GM12873 (cell line): Measurements from ENCODE around the gene NFKBIL1.

ENCODE experiments used
- CTCF ChIP-seq: IDR thresholded peaks from 2 replicates; pipeline ENCODE4 v1.5.1; 2012; ENCODE audit warnings: low read depth, mild to moderate bottlenecking, moderate library complexity, low read length, control low read depth; ENCODE audit not compliant: insufficient read depth; ENCODE audit errors: missing control alignments

NFKBIL1 gene

DNA sequence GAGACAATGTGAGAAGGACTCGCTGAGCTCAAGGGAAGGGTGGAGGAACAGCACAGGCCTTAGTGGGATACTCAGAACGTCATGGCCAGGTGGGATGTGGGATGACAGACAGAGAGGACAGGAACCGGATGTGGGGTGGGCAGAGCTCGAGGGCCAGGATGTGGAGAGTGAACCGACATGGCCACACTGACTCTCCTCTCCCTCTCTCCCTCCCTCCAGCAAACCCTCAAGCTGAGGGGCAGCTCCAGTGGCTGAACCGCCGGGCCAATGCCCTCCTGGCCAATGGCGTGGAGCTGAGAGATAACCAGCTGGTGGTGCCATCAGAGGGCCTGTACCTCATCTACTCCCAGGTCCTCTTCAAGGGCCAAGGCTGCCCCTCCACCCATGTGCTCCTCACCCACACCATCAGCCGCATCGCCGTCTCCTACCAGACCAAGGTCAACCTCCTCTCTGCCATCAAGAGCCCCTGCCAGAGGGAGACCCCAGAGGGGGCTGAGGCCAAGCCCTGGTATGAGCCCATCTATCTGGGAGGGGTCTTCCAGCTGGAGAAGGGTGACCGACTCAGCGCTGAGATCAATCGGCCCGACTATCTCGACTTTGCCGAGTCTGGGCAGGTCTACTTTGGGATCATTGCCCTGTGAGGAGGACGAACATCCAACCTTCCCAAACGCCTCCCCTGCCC lies 29.6 kb downstream of the NFKBIL1 start:
- TF ChIP-seq CTCF, result no peak

DNA sequence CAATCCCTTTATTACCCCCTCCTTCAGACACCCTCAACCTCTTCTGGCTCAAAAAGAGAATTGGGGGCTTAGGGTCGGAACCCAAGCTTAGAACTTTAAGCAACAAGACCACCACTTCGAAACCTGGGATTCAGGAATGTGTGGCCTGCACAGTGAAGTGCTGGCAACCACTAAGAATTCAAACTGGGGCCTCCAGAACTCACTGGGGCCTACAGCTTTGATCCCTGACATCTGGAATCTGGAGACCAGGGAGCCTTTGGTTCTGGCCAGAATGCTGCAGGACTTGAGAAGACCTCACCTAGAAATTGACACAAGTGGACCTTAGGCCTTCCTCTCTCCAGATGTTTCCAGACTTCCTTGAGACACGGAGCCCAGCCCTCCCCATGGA lies 30.2 kb downstream of the NFKBIL1 start:
- TF ChIP-seq CTCF, result no peak

GRCh38 chr6:31578184-31579118 lies 31.0 kb downstream of the NFKBIL1 start:
- TF ChIP-seq CTCF, result no peak

GRCh38 chr6:31579119-31579505 lies 31.7 kb downstream of the NFKBIL1 start:
- TF ChIP-seq CTCF, result no peak

DNA sequence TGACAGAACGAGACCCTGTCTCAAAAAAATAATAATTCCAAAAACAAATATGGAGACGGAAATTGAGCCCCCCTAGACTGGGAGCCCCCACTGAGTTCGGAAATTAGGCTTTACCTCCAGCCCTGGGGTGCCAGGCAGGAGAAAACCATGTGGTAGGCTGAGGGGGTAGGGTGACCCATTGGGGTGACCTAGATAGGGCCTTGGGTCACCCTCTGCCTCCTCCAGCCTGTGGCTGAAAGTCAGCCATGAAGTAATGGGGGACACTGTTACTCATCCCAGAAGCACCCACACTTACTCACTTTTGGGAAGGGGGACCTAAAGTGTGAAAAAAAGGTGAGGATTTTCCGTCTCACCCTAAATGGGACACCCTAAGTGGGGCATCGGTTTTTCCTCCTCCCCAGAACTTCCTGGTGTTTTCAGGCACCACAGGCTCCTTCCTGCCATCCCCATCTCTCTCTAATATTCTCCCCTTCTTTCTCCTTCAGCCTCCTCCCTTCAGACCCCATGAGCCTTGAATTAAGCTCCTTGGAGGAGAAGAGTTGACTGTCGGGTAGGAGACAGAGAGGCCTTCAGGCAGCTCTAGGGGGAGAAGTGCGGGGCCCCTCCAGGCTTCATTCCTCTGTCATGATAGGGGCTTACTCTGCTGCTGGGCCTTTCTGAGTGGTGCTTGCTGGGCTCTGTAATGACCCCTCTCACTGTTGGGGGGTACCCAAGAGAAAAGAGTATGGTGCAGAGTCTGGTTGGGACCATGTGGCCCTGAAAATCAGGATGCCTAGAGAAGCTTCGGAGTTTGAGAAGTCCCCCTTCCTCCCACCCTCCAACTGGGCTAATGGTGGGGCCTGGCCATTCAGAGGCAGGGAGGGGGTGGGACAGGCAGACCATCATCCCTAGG lies 32.4 kb downstream of the NFKBIL1 start:
- TF ChIP-seq CTCF, result no peak

DNA sequence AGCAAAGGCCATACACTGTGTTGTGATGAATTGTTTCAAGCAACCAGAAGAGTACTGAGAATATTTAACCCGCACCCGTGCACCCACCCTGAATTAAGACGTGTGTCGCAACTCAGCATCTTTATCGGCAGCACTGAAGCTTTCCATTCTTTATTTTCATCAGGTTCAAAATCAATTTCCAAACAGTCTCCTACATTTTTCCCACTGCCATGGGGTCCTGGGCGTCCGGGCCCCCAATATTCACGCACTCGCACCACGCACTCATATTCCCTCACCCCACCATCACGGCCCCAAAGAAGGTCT lies 33.0 kb downstream of the NFKBIL1 start:
- TF ChIP-seq CTCF, result no peak

DNA sequence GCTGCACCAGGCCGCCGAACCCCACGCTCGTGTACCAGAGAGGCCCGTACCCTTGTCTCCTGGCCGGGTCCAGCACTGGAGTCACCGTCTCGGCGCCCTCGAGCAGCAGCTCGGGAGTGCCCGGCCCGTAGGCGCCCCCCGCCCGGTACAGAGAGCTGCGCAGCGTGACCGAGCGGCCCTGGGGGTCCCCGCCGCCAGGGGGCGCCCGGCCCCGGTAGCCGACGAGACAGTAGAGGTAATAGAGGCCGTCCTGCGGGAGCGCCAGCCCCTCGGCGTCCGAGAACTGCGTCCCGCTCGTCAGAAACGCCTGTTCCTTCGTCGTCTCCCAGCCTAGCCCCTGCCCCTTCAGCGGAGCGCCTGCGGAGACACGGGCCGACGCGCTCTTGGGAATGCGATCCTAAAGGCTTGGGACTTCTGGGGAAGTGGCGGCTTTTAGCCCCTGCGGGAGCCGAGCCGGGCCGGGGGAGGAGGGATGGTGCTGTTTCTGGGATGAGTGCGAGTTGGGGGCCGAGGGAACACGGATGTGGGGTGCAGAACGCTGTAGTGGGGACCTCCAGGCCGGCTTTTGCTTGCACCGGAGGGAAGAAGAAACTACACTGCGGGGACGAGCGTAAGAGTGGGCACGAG lies 33.5 kb downstream of the NFKBIL1 start:
- peak; percentile 98 for TF ChIP-seq CTCF
